GM10266 (cell line): ENCODE results near the gene IRF9.

ENCODE experiments used
- DNase-seq: peaks from one replicate; pipeline ENCODE4 v3.0.0; 2012; ENCODE audit errors: extremely low spot score
- TF ChIP-seq, protein P1 (sequence below): IDR thresholded peaks from 2 replicates; pipeline ENCODE4 v1.5.1; 2012; ENCODE audit warnings: mild to moderate bottlenecking, low read depth; ENCODE audit not compliant: control insufficient read depth, insufficient read depth; ENCODE audit errors: missing control alignments

Gene IRF9

DNA sequence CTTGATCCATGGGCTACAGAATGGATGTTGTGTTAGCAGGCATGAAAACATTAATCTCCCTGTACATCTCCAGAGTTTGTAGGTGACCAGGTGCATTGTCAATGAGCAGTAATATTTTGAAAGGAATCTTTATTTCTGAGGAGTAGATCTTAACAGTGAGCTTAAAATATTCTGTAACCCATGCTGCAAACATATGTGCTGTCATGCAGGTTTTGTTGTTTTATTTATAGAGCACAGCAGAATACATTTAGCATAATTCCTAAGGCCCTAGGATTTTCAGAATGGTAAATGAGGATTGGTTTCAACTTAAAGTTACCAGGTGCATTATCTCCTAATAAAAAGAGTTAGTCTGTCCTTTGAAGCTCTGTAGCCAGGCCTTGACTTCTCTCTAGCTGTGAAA lies 34.1 kb upstream of the IRF9 start:
- DNase-seq: no peak

GRCh38 chr14:24127673-24128072 lies 33.4 kb upstream of the IRF9 start:
- TF ChIP-seq, protein P1, sequence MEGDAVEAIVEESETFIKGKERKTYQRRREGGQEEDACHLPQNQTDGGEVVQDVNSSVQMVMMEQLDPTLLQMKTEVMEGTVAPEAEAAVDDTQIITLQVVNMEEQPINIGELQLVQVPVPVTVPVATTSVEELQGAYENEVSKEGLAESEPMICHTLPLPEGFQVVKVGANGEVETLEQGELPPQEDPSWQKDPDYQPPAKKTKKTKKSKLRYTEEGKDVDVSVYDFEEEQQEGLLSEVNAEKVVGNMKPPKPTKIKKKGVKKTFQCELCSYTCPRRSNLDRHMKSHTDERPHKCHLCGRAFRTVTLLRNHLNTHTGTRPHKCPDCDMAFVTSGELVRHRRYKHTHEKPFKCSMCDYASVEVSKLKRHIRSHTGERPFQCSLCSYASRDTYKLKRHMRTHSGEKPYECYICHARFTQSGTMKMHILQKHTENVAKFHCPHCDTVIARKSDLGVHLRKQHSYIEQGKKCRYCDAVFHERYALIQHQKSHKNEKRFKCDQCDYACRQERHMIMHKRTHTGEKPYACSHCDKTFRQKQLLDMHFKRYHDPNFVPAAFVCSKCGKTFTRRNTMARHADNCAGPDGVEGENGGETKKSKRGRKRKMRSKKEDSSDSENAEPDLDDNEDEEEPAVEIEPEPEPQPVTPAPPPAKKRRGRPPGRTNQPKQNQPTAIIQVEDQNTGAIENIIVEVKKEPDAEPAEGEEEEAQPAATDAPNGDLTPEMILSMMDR: no peak
- DNase-seq: no peak

More for the DNA sequence above, 34.1 kb upstream of the IRF9 start:
- TF ChIP-seq, protein P1: no peak

DNA sequence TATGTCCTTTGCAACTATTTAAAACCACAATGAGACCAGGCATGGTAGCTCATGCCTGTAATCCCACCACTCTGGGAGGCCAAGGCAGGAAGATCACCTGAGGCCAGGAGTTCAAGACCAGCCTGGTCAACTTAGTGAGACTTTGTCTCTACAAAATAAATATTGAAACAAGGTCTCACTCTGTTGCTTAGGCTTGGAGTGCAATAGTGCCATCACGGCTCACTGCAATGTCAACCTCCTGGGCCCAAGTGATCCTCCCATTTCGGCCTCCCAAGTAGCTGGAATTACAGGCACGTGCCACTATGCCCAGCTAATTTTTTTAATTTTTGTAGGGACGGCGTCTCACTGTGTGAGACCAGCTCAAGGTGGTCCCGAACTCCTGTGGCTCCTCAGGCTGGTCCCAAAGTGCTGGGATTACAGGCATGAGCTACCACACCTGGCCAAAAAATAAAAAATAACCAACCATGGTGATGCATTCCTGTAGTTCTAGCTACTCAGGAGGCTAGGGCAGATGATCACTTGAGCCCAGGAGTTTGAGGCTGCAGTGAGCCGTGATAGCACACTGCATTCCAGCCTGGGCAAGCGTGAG lies 31.6 kb upstream of the IRF9 start:
- TF ChIP-seq, protein P1: no peak
- no peak for DNase-seq

DNA sequence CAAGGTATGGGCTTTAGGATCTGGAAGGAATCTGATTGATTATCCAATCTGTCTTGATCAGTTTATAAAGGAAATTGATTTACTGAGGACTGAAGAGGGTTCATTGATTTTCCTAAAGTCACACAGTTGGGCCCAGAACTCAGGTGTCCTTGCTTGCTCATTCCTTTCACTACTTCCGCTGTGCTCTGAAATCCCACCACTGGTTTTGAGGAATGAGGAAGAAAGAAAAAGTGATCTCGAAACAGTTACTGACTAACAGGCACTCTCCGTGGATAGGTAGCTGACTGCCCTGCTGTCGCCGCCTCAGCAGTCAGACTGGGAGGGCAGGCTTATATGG lies 30.7 kb upstream of the IRF9 start, which contains the start of gene FITM1:
Gene FITM1, plus strand, starts transcription at position 280 of the 337 bp plus-strand sequence. CDS start 905 bp downstream, outside the sequence.
- TF ChIP-seq, protein P1: no peak
- no peak for DNase-seq

DNA sequence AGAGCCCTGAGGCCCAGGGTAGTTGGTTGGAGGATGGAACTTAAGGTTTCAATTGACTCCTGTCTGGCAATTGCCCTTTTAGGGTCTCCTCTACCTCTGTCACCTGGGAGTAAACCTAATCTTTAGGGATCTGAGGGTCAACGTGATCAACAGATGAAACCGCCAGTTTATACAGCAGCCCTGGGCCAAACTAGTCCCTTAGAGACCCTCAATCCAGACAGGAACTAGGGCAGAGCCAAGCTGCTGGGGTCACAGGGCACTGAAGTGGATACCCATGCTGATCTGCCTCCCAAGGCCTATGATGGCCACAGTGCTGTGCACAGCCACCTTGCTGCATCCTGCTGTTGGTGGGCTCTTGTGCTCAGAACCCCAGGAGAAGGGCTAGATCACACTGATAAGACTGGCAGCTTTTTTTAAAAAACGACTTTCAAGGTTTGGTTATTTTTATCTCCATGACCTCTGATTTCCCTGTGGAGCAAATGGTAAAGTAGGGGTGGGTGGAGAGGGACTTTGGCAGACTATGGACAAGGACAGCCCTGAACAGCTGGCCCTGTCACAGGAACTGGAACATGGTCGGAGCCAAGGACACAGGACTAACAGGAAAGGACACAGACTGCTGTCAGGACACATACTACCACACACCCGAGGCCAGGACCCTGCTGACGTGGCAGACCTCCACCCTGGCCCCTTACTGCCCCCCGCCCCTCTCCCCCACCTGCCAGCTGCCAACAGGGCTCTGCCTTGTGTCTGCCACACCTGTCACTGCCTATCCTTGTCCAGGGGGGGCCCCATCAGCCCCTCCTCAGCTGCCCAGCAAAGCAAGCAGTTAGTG lies 30.1 kb upstream of the IRF9 start:
- TF ChIP-seq, protein P1: no peak
- DNase-seq: no peak

DNA sequence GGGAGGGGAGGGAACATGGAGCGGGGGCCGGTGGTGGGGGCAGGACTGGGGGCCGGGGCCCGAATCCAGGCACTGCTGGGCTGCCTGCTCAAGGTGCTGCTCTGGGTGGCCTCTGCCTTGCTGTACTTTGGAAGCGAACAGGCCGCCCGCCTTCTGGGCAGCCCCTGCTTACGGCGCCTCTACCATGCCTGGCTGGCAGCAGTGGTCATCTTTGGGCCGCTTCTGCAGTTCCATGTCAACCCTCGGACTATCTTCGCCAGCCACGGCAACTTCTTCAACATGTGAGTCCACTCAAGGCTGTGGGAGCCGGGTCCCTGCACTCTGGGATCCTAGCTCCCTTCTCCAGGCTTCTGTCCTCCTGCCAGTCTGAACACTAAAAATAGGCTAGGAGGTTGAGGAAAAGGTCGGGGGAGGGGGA lies 29.5 kb upstream of the IRF9 start:
- no peak for DNase-seq

More for the DNA sequence above, 29.5 kb upstream of the IRF9 start:
- TF ChIP-seq, protein P1: no peak
